ENCODE measurements around the gene HSPA12B.

GRCh38 chr20:3720626-3721025 is 11.9 kb upstream of the HSPA12B start:
- TF ChIP-seq E2F4 (CRISPR knock-in tag; IDR thresholded peaks at IDR 0.05; ENCODE audit: low read depth) = no peak
- TF ChIP-seq NCOA1 (IDR thresholded peaks at IDR 0.05; ENCODE audit: low read depth) = no peak
- TF ChIP-seq, protein P1, sequence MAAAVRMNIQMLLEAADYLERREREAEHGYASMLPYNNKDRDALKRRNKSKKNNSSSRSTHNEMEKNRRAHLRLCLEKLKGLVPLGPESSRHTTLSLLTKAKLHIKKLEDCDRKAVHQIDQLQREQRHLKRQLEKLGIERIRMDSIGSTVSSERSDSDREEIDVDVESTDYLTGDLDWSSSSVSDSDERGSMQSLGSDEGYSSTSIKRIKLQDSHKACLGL (CRISPR knock-in tag; IDR thresholded peaks at IDR 0.05; ENCODE audit: borderline replicate concordance, poor library complexity, severe bottlenecking) = no peak
- no peak for TF ChIP-seq EP300 (IDR thresholded peaks at IDR 0.05; ENCODE audit: low read length)
- TF ChIP-seq LEF1 (IDR thresholded peaks at IDR 0.05) = no peak
- no peak for TF ChIP-seq MEF2D (tag; conservative IDR thresholded peaks at IDR 0.05; ENCODE audit: low read depth)

All from K562 (cell line).